Esophagus squamous epithelium (tissue), 4 donors: ENCODE measurements around the gene FHIT.

Source experiments
- POLR2A ChIP-seq, 4 donors: fragments of 450-650 bp; IDR thresholded peaks; one replicate each; pipeline ENCODE4 v1.6.1; 2017; ENCODE audit warnings: antibody characterized with exemption in 4 of 4, mild to moderate bottlenecking in 4 of 4, moderate library complexity in 3 of 4
- TF ChIP-seq, protein P1 (sequence below), 6 experiments: fragments of 450-650 bp in 4 of 6; fragments of 200-600 bp in 2 of 6; sonication (generic) in 2 of 6; IDR thresholded peaks; one replicate each; pipeline ENCODE4 v1.5.1; 2016 to 2019; ENCODE audit warnings: antibody characterized with exemption in 6 of 6, mild to moderate bottlenecking in 4 of 6, moderate library complexity in 4 of 6

- TF ChIP-seq, protein P1, sequence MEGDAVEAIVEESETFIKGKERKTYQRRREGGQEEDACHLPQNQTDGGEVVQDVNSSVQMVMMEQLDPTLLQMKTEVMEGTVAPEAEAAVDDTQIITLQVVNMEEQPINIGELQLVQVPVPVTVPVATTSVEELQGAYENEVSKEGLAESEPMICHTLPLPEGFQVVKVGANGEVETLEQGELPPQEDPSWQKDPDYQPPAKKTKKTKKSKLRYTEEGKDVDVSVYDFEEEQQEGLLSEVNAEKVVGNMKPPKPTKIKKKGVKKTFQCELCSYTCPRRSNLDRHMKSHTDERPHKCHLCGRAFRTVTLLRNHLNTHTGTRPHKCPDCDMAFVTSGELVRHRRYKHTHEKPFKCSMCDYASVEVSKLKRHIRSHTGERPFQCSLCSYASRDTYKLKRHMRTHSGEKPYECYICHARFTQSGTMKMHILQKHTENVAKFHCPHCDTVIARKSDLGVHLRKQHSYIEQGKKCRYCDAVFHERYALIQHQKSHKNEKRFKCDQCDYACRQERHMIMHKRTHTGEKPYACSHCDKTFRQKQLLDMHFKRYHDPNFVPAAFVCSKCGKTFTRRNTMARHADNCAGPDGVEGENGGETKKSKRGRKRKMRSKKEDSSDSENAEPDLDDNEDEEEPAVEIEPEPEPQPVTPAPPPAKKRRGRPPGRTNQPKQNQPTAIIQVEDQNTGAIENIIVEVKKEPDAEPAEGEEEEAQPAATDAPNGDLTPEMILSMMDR (IDR thresholded peaks at IDR 0.05), result no peak
- TF ChIP-seq POLR2A (IDR thresholded peaks at IDR 0.05), result no peak
Observed at GRCh38 chr3:60046210-60046609, 1205.0 kb downstream of the FHIT start.
